Fibroblast of lung (primary cell): ENCODE results near the gene ZNF771.

Experiments
- EZH2 ChIP-seq: IDR thresholded peaks from 2 replicates; pipeline ENCODE4 v1.5.1; 2012; ENCODE audit warnings: low read length, control low read depth, mild to moderate bottlenecking; ENCODE audit errors: missing control alignments
- TF ChIP-seq, protein P1 (sequence below), 2 donors: IDR thresholded peaks in 1 of 2; conservative IDR thresholded peaks in 1 of 2; 1 replicate in 1 of 2; 2 replicates in 1 of 2; pipeline ENCODE4 v1.5.1; 2011 to 2012; ENCODE audit warnings: low read length in 2 of 2, control low read depth in 1 of 2, inconsistent platforms in 1 of 2, low read depth in 1 of 2, mild to moderate bottlenecking in 1 of 2

DNA sequence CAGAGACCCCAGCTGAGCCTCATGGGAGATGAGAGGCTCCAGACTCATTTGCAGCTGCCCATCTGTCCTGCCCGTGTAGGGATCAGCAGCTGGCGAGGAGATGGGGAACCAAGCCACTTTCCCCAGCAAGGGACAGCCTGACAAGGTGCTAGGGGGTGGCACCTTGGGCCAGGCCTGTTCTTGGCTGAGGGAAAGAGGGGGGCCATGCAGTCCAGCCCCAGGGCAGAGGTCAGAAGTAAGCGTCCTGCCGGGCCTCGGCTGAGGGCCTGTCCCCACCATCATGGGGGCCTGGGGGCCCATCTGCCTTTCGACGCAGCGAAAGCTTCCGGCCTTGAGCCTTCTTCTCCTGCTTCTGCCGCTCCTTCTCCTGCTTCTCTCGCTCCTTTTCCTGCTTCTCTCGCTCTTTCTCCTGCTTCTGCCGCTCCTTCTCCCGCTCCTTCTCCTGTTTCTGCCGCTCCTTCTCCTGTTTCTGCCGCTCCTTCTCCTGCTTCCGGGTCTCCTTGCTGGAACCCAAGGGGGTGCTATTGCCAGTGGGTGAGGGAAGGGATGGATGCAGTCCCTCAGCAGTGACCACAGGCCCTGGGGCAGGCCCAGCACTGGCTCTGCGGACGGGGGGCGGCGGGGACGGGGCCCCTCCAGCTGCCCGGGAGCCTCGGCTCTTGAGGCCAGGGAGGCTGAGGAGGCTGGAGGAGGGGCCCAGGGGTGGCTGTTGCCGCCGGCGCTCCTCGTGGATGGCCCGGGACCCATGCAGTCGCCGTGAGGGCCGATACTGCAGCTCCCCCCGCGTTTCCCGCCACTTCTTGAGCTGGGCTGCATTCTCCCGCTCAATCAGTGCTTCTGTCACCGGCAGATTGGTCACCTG is 49.5 kb upstream of the ZNF771 start:
- TF ChIP-seq EZH2, result no peak
- TF ChIP-seq, protein P1, sequence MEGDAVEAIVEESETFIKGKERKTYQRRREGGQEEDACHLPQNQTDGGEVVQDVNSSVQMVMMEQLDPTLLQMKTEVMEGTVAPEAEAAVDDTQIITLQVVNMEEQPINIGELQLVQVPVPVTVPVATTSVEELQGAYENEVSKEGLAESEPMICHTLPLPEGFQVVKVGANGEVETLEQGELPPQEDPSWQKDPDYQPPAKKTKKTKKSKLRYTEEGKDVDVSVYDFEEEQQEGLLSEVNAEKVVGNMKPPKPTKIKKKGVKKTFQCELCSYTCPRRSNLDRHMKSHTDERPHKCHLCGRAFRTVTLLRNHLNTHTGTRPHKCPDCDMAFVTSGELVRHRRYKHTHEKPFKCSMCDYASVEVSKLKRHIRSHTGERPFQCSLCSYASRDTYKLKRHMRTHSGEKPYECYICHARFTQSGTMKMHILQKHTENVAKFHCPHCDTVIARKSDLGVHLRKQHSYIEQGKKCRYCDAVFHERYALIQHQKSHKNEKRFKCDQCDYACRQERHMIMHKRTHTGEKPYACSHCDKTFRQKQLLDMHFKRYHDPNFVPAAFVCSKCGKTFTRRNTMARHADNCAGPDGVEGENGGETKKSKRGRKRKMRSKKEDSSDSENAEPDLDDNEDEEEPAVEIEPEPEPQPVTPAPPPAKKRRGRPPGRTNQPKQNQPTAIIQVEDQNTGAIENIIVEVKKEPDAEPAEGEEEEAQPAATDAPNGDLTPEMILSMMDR (conservative IDR thresholded peaks at IDR 0.05 in 1 of 2, IDR thresholded peaks at IDR 0.05 in 1 of 2; ENCODE audit: low read depth in 1 of 2, low read length in 2 of 2), result no peak
